ENCODE measurements around the gene GRK6.
"Not testable (repeated sequence)": the region's sequence is repeated elsewhere in the genome, so short reads cannot be mapped to it uniquely, and the experiment has no call there.

The GRK6 gene

DNA sequence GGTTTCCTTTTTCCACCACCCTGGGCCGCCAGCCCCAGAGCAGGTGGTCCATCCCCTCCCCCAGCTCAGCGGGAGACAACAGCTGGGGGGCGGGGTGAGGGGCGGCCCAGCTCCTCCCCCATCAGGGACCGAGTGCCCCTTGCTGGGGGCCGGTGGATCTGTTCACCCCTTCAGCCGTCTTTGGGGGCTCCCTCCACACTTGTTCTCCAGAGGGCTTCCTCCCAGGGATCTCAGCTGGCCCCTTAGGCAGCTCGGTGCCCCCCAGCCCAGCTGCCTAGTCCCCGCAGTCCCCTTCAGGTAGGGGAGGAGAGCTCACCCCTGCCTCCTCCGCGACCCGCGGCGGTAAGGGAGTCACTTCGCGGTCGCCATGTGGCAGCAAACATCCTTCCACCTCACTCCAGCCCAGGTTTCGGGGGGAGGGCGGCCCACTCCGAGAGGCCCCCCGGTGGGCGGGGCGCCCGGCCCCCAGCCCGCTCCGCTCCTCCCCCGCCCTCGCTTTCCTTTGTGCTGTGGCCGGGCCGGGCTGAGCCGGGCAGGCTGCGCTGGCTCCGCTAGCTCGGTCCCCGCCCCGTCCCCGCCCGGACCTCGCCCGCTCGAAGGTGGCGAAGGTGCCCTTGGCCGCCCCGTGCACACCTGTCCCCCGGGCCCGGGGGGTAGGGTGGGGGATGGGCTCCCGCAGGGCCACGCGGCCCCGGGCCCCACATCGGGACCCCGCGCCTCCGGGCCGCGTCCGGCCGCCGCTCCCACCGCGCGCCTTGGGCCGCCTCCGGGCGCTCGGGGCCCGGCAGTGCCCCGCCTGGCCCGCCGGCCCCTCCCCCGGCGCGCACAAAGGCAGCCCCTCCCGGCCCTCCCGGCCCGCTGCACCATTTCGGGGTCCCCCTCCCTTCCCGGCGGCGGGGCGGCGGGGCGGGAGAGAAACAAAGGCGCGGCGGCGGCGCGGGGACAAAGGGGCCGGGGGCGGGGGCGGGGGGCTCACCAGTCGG, 46.3 kb downstream of the GRK6 start:
- peak; percentile 77 for DNase-seq

DNA sequence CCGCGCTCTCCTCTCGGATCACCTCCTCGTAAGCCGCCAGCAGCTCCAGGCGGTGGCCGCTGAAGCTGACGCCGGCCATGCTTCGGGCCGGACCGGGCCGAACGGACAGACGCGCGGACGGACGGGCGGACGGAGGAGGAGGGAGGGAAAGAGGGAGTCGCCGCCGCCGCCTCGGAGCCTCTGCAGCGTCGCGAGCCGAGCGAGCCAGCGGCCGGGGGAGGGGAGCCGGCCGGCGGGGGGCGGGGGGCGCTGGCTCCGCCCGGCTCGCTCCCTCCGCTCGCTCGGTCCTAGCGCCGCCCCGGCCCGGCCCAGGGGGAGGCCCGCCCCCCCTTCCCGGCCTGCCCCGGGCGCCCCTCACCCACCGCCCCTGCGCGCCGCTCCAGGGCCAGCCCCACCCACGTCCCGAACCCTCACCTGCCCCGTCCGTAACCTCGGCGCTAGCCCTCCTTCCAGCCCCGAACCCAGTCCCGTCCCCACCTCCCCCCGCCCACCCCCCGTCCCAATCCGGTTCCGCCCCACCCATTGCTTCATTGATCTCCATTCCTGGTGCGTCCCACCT, 47.0 kb downstream of the GRK6 start, which contains the start of gene DBN1:
Gene DBN1, minus strand, starts transcription at position 192 of the 559 bp plus-strand sequence. Its CDS starts 113 bp downstream, at position 79.
- peak; percentile 76 for DNase-seq

DNA sequence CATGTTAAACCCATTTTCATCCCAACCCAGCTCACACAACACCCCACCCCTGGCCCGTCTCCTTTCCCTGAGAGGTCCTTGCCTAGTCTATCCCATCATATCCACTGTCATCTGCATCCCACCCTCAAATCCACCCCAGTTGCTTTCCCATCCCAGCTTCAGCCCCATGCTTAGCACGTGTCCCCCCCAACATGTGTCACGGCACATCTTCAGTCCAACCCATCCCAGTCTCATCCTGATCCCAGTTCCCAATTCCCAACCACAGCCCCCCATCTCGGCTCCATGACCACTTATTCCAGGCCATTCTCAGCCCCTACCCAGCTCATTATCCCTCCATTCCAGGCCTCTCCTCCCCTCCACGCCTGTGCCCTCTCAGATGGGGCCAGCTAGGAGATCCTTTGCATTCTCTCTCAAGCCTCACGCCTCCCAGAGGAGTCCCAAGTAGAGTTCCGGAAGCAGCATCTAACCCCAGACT, 47.6 kb downstream of the GRK6 start:
- no peak for DNase-seq

DNA sequence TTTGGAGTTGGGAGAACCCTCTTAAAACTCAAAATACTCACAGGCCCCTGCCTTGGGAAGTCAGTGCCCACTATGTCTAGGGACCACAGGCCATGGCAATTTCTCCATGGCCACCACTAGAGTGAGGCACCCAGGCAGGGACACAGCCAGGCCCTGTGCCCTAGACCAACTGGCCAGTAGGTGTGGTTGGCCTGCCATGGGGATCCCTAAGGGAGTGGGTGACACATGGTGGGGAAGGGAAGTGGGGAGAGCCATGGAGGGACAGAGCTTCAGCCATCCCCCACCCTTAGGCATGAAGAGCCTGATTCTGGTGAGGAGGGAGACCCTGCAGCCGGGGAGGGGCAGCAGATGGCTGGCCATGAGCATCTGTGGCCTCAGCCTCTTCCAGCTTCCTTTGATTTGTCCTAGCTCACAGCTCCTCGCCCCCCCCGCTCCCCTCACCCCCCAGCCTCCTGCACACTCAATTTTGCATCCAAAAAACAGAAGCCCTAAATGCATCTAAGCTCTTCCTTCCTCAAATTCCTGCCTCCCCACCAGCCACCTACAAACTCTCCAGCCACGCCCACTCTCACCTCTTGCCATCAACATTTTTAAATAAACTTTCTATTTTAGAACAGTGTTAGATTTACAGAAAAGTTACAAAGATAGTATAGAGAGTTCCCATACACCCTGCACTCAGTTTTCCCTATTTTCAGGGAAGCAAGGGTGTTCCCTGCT, 48.5 kb downstream of the GRK6 start:
- DNase-seq = no peak

DNA sequence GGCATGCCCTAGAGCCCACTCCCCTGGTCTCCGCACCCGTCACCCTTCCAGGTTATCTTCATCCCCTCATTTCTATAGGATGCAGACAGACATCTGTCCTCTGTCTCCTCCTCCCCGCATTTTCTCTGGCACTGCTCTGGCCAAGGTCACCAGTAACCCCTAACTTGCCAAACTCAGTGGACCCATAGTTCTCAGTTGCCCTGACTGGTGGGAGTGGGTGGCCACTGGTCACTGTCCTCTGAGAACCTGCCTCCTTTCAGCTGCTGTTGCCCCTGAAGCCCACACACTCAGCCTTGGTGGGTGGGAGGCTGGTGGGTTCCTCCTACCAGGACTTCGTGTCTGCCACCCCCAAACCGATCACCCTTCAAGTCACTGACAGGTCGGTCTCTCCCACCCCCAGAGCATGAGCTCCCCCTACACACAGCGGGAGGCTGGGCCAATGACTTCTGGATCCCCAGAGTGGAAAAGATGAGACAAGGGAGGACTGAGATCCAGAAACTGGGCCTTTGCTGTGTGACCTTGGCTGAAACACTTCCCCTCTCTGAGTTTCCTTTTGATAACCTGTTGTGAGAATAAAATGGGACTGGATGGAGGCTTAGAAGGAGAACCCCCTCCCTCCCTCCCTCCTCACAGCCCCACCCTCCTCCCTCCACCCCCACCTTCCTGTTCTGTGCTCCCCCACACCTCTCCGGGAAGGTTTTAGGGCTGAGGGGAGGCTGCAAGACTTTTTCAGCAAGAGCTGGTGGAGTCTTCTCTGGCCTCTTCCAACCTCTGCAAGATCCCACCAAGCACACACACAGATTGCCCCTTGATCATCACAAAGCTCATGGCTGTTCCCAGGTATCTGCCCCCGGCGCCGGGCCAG, 49.3 kb downstream of the GRK6 start:
- DNase-seq = no peak

DNA sequence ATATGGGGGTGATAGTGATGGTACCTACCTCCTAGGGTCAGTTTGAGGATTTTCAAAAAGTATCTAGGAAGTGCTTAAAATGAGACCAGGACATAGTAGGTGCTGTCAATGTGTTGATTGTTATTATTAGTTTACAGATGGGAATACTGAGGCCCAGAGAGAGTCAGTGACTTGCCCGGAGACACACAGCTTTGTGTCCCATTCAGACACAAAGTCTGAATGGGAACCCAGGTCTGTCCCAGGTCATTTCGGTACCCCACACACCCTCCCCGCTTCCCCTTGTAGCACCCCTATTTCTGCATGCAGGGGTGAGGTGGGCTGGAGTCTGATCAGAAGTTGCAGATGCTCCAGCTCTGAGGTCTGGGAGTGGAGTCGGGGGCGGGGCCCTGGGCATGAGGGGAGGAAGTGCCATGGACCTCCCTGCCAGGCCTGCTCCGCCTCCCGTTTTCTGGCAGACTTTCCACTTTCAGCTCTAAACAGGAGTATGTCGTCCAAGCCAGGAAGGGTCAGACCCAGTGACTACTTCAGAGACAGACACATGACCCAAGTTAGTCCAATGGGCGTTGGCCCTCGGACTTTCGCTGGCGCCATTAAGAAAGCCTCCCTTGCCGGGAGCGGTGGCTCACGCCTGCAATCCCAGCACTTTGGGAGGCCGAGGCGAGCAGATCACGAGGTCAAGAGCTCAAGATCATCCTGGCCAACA, 50.2 kb downstream of the GRK6 start:
- DNase-seq = no peak

DNA sequence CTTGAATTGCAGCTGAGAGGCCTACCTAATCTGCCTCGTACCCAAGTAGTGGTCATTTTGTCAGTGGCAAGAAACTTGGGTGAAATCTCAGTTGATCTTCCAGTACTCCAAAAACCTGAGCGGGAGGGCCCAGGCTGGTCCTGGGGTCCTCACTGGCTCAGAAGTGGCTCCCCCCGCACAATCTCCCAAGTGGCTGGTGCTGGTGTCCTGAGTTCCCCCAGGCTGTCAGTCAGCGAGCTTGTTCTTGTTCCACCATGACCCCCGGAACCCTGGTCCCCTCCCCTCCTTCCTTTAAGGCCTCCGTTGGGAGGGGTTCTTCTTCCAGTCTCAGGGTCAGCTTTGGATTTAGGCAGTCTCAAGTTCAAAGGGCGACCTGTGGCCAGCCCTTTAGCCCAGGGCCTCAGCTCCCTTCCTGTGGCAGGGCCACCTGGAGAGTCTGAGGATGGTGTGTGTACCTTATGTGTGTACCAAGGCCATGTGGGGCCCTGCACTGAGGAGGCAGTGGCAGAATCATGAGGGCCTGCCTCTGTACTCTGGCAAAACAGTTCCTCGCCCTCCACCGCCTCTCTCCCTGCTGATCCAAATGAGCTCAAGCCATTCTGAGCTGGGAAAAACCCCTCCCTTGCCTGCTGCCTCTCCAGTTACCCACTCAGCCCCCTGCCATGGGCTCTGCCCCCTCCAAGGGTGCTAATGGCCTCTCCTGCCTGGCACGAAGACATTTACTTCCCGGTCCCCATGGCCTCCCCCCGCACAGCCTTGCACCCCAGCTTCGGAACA, 51.4 kb downstream of the GRK6 start:
- no peak for DNase-seq

DNA sequence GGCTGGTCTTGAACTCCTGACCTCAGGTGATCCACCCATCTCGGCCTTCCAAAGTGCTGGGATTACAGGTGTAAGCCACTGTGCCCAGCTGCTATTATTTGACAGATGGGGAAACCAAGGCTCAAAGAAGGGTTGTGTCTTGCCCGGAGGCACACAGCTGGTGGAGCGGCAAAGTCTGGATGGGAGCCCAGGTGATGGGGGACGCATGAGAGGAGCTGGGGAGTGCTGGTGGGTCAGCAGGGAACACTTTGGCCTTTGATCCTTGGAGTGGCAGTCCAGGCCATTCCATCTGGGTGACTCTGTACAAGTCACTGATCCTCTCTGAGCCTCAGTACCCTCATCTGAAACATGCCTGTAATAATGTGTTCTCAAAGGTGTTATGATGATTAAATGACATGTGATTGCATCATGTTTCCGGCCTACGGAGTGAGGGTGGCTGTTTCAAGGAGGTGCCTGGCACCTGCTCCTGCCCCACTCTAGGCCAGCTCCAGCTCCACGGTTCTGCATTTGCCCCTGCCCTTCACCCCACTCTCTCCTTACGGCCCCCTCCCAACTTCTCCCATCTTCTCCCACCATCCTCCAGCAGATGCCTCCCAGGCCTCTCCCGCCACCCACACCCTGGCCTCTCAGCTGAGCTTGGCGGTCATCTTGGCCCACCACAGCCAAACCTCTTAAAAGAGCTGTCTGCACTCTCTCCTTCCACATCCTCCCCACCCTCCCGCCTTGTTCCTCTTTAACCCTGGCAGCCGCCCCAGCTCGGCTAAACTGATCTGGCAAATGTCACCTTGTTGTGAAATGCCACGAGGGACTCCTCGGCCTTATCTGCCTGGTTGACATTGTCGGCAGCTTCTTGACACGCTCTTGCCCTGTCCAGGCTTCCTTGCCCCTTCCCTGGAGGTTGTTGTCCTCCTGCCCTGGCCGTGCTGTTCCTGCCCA, 52.5 kb downstream of the GRK6 start:
- DNase-seq = peak; percentile 79

DNA sequence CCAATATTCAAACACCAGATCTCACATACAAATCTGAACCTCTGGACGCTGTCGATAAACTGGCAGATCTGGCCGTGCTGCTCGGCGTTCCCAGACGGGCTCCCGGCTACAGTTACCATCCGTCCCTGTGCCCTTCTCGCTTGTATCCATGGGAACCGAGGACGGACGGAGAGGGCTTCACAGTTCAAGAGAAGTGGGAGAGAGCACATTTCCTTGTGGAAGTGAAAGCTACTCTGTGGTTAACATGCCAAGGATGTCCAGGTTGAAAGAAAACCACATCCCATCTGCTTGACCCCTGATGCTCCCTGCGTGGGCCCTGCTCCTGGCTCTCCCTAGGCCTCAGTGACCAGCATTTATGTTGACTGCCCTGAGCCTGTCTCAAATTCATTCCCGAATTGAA, 53.3 kb downstream of the GRK6 start:
- no peak for DNase-seq

DNA sequence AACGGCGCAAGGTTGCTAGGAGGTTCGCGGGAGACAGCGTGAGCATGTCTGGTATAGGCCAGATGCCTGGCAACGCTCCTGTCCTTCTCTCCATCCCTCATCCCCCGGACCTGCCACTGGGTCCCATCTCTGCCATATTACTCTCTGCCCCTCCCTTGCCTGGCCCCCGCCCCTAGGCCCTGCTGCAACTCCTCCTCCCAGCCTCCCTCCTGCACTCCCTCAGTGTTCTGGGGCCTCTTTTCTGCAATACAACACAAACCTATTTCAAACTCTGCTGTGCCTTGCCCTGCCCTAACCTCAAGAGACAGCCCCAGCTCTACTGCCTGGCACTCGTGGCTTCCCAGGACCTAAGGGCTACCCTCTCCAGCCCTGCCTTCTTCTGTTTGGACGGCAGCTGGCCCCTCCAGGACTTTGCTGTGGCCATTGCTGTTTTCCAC, 55.9 kb downstream of the GRK6 start:
- DNase-seq = no peak

DNA sequence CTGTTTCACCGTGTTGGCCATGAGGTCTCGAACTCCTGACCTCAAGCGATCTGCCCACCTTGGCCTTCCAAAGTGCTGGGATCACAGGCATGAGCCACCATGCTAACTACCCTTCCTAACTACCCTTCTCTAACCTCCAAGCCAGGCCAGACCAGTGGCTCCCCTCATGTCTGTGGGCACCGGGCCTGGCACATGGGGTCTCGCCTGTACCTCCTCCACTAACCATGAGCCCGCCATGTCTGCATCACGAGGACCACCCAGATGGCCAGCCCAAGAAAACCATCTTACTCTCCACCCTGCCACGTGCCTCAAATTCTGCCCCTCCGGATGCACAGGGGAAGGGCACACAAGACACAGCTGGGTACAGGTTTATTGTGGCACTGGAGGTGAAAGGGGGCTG, 56.6 kb downstream of the GRK6 start:
- DNase-seq = no peak

DNA sequence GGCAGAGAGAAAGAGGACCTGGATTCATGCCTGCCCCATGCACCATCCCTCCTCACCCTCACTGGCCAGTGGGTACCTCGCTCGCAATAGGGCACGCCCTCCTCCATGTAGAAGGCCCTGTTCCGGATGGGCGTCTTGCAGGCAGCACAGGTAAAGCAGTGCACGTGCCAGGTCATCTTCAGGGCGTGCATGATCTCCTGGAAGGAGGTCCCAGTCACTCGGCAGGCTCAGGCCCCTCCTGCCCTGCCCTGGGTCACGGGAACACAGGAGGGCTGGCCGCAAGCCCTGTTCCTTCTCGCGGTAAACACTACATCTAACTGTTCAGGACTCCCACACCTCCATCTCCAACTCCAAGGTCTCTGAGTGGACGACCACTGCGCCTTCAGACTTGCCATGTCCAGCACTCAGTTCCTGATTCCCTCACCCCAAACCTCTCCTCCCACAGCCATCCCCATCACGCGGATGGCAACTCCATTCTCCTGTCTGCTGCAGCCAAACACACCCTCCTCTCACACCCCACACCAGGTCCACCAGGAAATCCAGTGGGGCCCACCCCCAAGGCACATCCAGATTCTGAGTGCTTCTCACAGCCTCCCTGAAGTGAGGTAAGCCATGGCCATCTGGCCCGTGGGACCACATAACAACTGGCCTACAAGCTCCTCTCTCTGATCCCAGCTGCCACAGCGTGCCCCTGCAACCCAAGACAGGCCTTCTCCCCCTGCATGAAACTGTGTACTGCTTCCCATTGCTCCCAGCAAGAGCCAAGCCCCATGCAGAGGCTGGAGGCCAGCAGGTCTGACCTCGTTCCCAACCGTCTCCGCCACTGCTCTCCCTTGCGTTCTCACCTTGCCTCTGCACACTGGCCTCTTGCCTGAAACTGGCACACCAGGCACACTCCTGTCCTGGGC, 57.8 kb downstream of the GRK6 start:
- no peak for DNase-seq

DNA sequence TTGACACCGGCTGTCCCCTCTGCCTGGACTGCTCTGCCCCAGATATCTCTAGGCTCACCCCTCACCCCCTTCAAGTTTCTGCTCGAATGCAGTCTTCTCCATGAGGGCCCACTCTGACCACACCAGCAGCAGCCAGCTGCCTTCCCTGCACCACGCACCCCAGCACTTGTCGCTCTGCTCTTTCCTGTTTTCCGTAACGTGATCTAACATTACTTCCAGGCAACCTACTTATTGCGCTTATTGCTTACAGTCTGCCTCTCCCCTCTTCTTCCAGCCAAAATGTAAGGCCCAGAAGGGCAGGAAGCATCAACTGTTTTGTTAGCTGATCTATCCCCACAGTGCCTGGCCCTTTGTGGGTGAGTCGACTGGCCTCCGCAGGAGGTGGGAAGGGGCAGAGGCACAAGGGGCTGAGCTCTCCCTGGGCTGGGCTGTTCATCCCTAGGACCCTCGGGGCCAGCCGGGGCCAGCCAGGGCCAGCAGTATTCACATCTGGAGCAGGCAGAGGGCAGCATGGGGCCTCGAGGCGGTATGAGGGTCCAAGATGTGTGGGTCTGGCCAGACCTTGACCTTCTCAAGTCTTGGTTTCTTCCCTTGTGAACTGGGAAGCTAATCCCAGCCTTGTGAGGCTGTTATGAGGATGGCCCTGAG, 58.5 kb downstream of the GRK6 start:
- no peak for DNase-seq

DNA sequence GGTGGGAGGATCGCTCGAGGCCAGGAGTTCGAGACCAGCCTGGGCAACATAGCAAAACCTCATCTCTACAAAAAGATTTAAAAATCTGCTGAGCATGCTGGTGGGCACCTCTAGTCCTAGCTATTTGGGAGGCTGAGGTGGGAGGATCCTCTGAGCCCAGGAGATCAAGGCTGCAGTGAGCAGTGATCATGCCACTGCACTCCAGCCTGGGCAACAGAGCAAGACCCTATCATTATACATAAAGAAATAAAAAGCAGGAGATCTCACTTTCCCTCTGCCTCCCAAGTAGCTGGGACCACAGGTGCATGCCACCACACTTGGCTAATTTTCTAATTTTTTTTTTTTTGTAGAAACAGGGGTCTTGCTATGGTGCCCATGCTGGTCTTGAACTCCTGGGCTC, 59.3 kb downstream of the GRK6 start:
- not testable (repeated sequence) for DNase-seq

DNA sequence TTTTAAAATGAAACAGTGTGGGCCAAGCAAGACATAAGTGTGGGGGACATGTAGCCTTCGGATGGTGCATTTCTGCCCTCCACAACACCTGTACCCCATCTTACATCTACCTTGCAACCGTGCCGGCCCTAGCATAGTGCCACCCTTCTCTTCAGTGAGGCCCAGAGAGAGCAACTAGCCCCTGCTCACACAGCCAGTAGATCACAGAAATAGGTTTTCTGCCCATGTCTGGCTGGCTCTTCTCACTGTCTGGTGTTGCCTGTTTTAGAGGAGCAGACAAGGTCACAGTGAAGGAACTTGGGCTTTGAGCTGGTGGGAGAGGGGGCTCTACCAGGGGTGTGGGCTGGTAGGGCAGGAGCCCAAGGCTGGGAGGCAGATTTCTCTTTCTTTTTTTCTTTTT, 59.8 kb downstream of the GRK6 start:
- no peak for DNase-seq

DNA sequence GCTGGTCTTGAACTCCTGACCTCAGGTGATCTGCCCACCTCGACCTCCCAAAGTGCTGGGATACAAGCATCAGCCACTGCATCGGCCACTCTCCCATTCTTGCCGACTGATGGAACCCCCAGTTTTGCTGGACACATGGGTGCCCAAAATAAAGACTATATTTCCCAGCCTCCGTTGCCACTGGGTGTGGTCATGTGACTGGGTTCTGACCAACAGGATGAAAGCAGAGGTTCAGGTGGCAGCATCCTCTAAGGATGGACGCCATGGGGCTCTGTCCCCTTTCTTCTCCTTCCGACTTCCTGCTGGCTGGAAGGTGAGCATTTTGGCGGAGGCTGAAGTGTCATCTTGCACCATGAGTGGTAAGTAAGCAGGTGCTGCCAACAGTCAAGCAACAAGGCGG, 60.7 kb downstream of the GRK6 start:
- DNase-seq = no peak

DNA sequence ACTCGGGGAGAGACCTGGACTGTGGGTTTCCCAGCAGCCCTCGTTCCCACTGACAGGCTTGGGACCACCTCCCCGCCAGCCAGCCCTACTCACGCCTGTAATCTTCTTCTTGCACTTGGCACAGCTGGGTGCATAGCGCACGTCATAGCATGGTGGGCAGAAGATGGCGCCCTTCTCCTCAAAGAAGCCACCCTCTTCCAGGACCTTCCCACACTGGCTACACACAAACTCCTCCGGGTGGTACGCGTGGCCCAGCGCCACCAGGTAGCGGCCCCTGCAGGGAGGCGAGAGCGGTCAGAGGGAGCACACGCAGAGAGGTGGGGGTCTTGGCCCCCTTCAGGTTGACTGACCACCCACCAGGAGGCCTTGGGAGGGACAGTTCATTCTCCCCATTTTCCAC, 61.5 kb downstream of the GRK6 start:
- no peak for DNase-seq

DNA sequence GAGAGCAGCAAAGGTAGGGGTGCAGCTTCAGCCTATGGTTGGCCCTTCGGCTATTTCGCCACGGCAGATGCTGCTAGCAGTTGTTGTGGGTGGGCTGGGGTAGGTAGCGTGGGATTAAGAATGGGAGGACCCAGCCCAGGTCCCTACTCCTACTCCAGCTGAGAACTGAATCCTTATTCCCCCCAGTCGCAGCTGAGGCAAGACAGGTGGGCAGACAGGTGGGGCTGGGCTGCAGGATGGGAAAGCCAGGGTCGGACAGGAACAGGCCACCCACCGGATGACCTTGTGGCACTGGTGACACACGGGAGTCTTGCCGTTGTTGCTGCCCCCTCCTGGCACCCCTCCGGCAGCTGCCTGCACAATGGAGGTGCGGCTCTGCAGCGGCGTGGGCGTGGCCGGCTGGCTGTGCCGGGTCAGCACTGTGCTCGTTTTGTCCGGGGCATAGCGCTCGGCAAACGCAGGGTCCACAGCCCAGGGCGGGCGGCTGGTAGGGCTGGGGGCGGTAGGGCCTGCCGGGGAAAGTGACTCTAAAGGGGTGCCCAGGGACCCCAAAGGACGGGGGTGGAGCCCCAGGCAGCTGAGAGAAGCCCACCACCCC, 62.7 kb downstream of the GRK6 start:
- DNase-seq = no peak

Data from femur (tissue), 1 donor.